HEK293T (cell line): Measurements from ENCODE around the gene OR2M2.

ENCODE experiments used
- FOXM1 ChIP-seq: fragments of 450-650 bp; IDR thresholded peaks from 2 replicates; pipeline ENCODE4 v1.6.1; 2017; ENCODE audit warnings: mild to moderate bottlenecking, borderline replicate concordance
- SP1 ChIP-seq: fragments of 450-650 bp; IDR thresholded peaks from 2 replicates; pipeline ENCODE4 v1.6.1; 2017
- SUZ12 ChIP-seq: fragments of 450-650 bp; IDR thresholded peaks from 2 replicates; pipeline ENCODE4 v1.6.1; 2016; ENCODE audit warnings: mild to moderate bottlenecking
- TARDBP ChIP-seq: fragments of 450-650 bp; IDR thresholded peaks from 2 replicates; pipeline ENCODE4 v1.6.1; 2016

DNA sequence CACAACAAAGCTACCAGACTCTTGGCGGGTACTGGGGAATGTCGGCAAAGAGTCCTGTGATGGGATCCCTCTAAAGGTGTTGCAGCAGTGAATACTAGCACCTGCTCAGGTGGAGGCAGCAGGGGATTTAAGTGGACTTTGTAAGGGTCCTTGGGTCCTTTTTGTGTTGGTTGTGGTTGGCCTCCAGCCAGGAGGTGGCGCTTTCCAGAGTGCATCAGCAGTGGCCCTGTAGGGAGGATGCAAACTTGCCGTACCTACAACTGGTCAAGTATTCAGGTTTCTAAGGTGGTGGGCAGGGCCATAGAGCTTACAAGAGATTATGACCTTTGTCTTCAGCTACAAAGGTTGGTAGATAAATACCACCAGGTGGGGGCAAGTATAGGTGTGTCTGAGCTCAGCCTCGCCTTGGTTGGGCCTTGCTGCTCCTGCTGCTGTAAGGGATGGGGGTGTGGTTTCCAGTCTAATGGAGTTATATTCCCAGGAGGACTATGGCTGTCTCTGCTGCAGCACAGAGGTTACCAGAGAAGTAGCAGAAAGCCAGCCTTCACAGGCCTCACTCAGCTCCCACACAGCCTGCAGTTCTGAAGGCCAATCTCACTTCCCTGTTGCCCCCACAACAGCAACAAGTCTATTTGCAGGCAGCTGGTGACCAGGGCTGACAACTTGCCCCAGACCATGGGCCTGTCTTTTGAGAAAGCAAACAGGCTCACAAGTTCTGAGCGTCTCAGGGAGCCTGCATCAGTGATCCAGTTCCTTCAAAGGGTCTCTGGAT is 22.4 kb upstream of the OR2M2 start:
- TF ChIP-seq SP1: no peak
- TF ChIP-seq FOXM1: no peak
- TF ChIP-seq SUZ12: no peak
- TF ChIP-seq TARDBP: no peak
